GM23338 (cell line): ENCODE measurements around the gene ST6GALNAC3. TPM values are rescaled to one million over a fixed set of nuclear protein-coding genes. Genes with fewer than 3 reads are reported as not detected.

Experiments
- ATAC-seq: fragments of 200-7000 bp; cut with Tn5 transposase; 3 replicates; pipeline ENCODE4 v1.9.1; 2020
- DNase-seq: peaks from one replicate; pipeline ENCODE4 v3.0.0-alpha.2; 2015; ENCODE audit warnings: low spot score
- H2AFZ ChIP-seq: fragments of 200-600 bp; sonication (generic); 2 replicates; pipeline ENCODE4 v1.8.0; 2016; ENCODE audit warnings: antibody characterized with exemption, mild to moderate bottlenecking, moderate library complexity
- H3F3A ChIP-seq: fragments of 200-600 bp; sonication (generic); replicated peaks from 2 replicates; pipeline ENCODE4 v1.8.0; 2017; ENCODE audit warnings: antibody characterized with exemption, mixed run types, low read depth
- H3K27ac ChIP-seq: fragments of 200-600 bp; sonication (generic); 2 replicates; pipeline ENCODE4 v1.6.1; 2016; ENCODE audit warnings: low read depth
- H3K27me3 ChIP-seq: fragments of 200-600 bp; sonication (generic); 2 replicates; pipeline ENCODE4 v1.8.0; 2016; ENCODE audit warnings: mild to moderate bottlenecking, mixed run types, moderate library complexity; ENCODE audit not compliant: insufficient read depth
- H3K36me3 ChIP-seq: fragments of 200-600 bp; sonication (generic); 2 replicates; pipeline ENCODE4 v1.8.0; 2016; ENCODE audit warnings: mild to moderate bottlenecking; ENCODE audit not compliant: insufficient read depth
- H3K4me1 ChIP-seq: fragments of 200-600 bp; sonication (generic); 2 replicates; pipeline ENCODE4 v1.8.0; 2016; ENCODE audit warnings: mild to moderate bottlenecking, moderate library complexity; ENCODE audit not compliant: insufficient read depth
- H3K4me2 ChIP-seq: fragments of 200-600 bp; sonication (generic); 2 replicates; pipeline ENCODE4 v1.7.1; 2017; ENCODE audit warnings: mixed run types
- H3K4me3 ChIP-seq: fragments of 200-600 bp; sonication (generic); 2 replicates; pipeline ENCODE4 v1.6.1; 2016; ENCODE audit warnings: mixed run types
- H3K79me2 ChIP-seq: fragments of 200-600 bp; sonication (generic); replicated peaks from 2 replicates; pipeline ENCODE4 v1.8.0; 2017; ENCODE audit warnings: mild to moderate bottlenecking; ENCODE audit not compliant: insufficient read depth
- H3K9me2 ChIP-seq: fragments of 200-600 bp; sonication (generic); 2 replicates; pipeline ENCODE4 v1.8.0; 2017; ENCODE audit not compliant: insufficient read depth
- H4K20me1 ChIP-seq: fragments of 200-600 bp; sonication (generic); replicated peaks from 2 replicates; pipeline ENCODE4 v1.8.0; 2017; ENCODE audit warnings: mild to moderate bottlenecking; ENCODE audit not compliant: insufficient read depth
- H3K27ac Mint-ChIP-seq: 2 replicates; pipeline ENCODE4 v1.8.0; 2020; ENCODE audit warnings: inconsistent platforms, mild to moderate bottlenecking, moderate library complexity, mixed read lengths
- H3K27me3 Mint-ChIP-seq: 3 replicates; pipeline ENCODE4 v1.8.0; 2022; ENCODE audit warnings: low read depth, mild to moderate bottlenecking, moderate library complexity, mixed read lengths, inconsistent platforms; ENCODE audit not compliant: insufficient read depth, poor library complexity
- H3K36me3 Mint-ChIP-seq: 3 replicates; pipeline ENCODE4 v1.8.0; 2021; ENCODE audit warnings: low read depth, mild to moderate bottlenecking, inconsistent platforms, moderate library complexity, mixed read lengths
- H3K4me1 Mint-ChIP-seq: 3 replicates; pipeline ENCODE4 v1.8.0; 2020; ENCODE audit warnings: mild to moderate bottlenecking, inconsistent platforms, mixed read lengths
- H3K4me3 Mint-ChIP-seq: 3 replicates; pipeline ENCODE4 v1.8.0; 2021; ENCODE audit warnings: moderate library complexity, mild to moderate bottlenecking, inconsistent platforms, mixed read lengths
- H3K9me3 Mint-ChIP-seq: 3 replicates; pipeline ENCODE4 v1.8.0; 2020; ENCODE audit warnings: moderate library complexity, mild to moderate bottlenecking, inconsistent platforms, mixed read lengths
- CREB1 ChIP-seq: fragments of 250-450 bp; sonication (Bioruptor Pico); IDR thresholded peaks from 2 replicates; pipeline ENCODE4 v1.5.0; 2020; ENCODE audit warnings: low read depth, mild to moderate bottlenecking, moderate library complexity
- CTCF ChIP-seq, 2 experiments: fragments of 200-600 bp in 1 of 2; sonication (generic) in 1 of 2; conservative IDR thresholded peaks; 2 replicates each; pipeline versions ENCODE4 v1.5.1 to v1.6.1; 2016 to 2017; ENCODE audit warnings: antibody characterized with exemption in 2 of 2, low read depth in 2 of 2, mild to moderate bottlenecking in 2 of 2, moderate library complexity in 1 of 2
- ETS1 ChIP-seq: IDR thresholded peaks from 2 replicates; pipeline ENCODE4 v1.6.1; 2016; ENCODE audit warnings: antibody characterized with exemption
- EZH2 ChIP-seq: fragments of 200-600 bp; sonication (generic); IDR thresholded peaks from one replicate; pipeline ENCODE4 v1.8.0; 2017; ENCODE audit warnings: antibody characterized with exemption, mild to moderate bottlenecking, low read depth; ENCODE audit not compliant: unreplicated experiment
- EZH2phosphoT487 ChIP-seq: fragments of 200-600 bp; sonication (generic); IDR thresholded peaks from one replicate; pipeline ENCODE4 v1.8.1; 2018; ENCODE audit warnings: antibody characterized with exemption; ENCODE audit not compliant: unreplicated experiment
- JUNB ChIP-seq: IDR thresholded peaks from one replicate; pipeline ENCODE4 v1.6.1; 2016; ENCODE audit warnings: antibody characterized with exemption; ENCODE audit not compliant: unreplicated experiment
- NANOG ChIP-seq: IDR thresholded peaks from 2 replicates; pipeline ENCODE4 v1.6.1; 2016; ENCODE audit warnings: antibody characterized with exemption, borderline replicate concordance
- POLR2AphosphoS5 ChIP-seq: IDR thresholded peaks from 2 replicates; pipeline ENCODE4 v1.6.1; 2016; ENCODE audit warnings: antibody characterized with exemption, low read depth
- REST ChIP-seq: IDR thresholded peaks from one replicate; pipeline ENCODE4 v1.6.1; 2018; ENCODE audit warnings: antibody characterized with exemption; ENCODE audit not compliant: unreplicated experiment
- STAT1 ChIP-seq: IDR thresholded peaks from one replicate; pipeline ENCODE4 v1.6.1; 2016; ENCODE audit warnings: antibody characterized with exemption; ENCODE audit not compliant: unreplicated experiment
- ZNF114 ChIP-seq: fragments of 250-450 bp; sonication (Bioruptor Pico); IDR thresholded peaks from 2 replicates; pipeline ENCODE4 v1.5.0; 2020; ENCODE audit warnings: mild to moderate bottlenecking, moderate library complexity
- polyA plus RNA-seq: library from polyadenylated mRNA; unstranded; fragments of >200 nt; fragmentation: Nextera tagmentation; extraction: Ambion mirVana; gene quantifications from 2 replicates; pipeline ENCODE4 v1.2.1, GENCODE V29; 2016
- total RNA-seq: library from RNA; depleted of rRNA; stranded (reverse); fragments of >200 nt; shearing (Covaris generic); gene quantifications from 2 replicates; pipeline ENCODE4 v1.2.3, GENCODE V29; 2014

ST6GALNAC3 gene
- total and polyA plus RNA-seq, 2 experiments from 2014 or later, result 4.7 to 11.6 TPM

- TF ChIP-seq REST (no peak), EZH2 (no peak), STAT1 (no peak), ETS1 (no peak), EZH2phosphoT487 (no peak), POLR2AphosphoS5 (no peak), CREB1 (CRISPR knock-in tag) (no peak), JUNB (no peak)
Observed at GRCh38 chr1:76314730-76315129, 240.2 kb downstream of the ST6GALNAC3 start (continued).

- H3K9me3 Mint-ChIP-seq, result no peaks in the 10 kb centered on the region
Observed at GRCh38 chr1:76317299-76317900, 242.9 kb downstream of the ST6GALNAC3 start.

More at GRCh38 chr1:76317299-76317900, 242.9 kb downstream of the ST6GALNAC3 start:
- Mint-ChIP-seq H3K36me3 (0 out of 3 replicates have a peak, but pooled peaks cover 7% of the 10 kb centered on the region), H3K4me1 (peaks cover 27% of the 10 kb centered on the region), H3K4me3 (no peak overlapping the region), H3K27ac (no peak overlapping the region), H3K27me3 (peaks cover 3% of the 10 kb centered on the region)
- DNase-seq (no peak), ATAC-seq (no peak)
- H3K4me2 ChIP-seq, result no peak overlapping the region
- H3K9me2 ChIP-seq, result no peaks in the 10 kb centered on the region; the same call in none of the 2 replicates
- H2AFZ ChIP-seq, result no peak overlapping the region
- no peak overlapping the region for H3K27ac ChIP-seq
- no peak for TF ChIP-seq STAT1
- no peak for TF ChIP-seq CTCF (conservative IDR thresholded peaks at IDR 0.05; ENCODE audit: low read depth in 2 of 2)
- no peak for TF ChIP-seq EZH2phosphoT487
- no peak for TF ChIP-seq ETS1
- no peak for TF ChIP-seq ZNF114 (CRISPR knock-in tag)
- TF ChIP-seq NANOG, result no peak
- no peak for TF ChIP-seq JUNB
- TF ChIP-seq EZH2, result no peak
- peaks cover 17% of the 10 kb centered on the region; the same call in 1 of the 2 replicates for H3K4me1 ChIP-seq
- no peaks in the 10 kb centered on the region for H3K27me3 ChIP-seq
- no peaks in the 10 kb centered on the region for H4K20me1 ChIP-seq
- no peak overlapping the region for H3K4me3 ChIP-seq
- no peaks in the 10 kb centered on the region for H3K79me2 ChIP-seq
- no peaks in the 10 kb centered on the region for H3K36me3 ChIP-seq
- H3F3A ChIP-seq, result no peaks in the 10 kb centered on the region
